ENCODE data around the gene ARFGEF3. TPM values are rescaled to one million over a fixed set of nuclear protein-coding genes. Genes with fewer than 3 reads are reported as not detected.

The ARFGEF3 gene
- total RNA-seq, 2 donors from 2014 or later = 0.53 to 0.76 TPM

- Mint-ChIP-seq H3K27me3 (ENCODE audit: low read depth) (peaks cover 21% of the 10 kb centered on the region), H3K9me3 (no peaks in the 10 kb centered on the region), H3K27ac (no peak overlapping the region), H3K4me3 (no peak overlapping the region), H3K36me3 (ENCODE audit: insufficient read depth in 2 of 2) (no peaks in the 10 kb centered on the region), H3K4me1 (ENCODE audit: low read depth) (no peaks in the 10 kb centered on the region)
- no peak for ATAC-seq (replicated peaks in 1 of 2)
- DNase-seq = no peak
Observed at GRCh38 chr6:138387577-138388368, 226.0 kb downstream of the ARFGEF3 start.

GRCh38 chr6:138389551-138389950 lies 227.8 kb downstream of the ARFGEF3 start:
- Mint-ChIP-seq H3K27ac (no peak overlapping the region), H3K4me3 (no peak overlapping the region), H3K9me3 (no peaks in the 10 kb centered on the region), H3K27me3 (ENCODE audit: low read depth) (peaks cover 21% of the 10 kb centered on the region), H3K4me1 (ENCODE audit: low read depth) (no peaks in the 10 kb centered on the region), H3K36me3 (ENCODE audit: insufficient read depth in 2 of 2) (no peaks in the 10 kb centered on the region)
- DNase-seq = no peak
- no peak for ATAC-seq (replicated peaks in 1 of 2)

Other genes starting within 250 kb of the ARFGEF3 start
- 1 to 10 TPM; 4.6 to 8.5 TPM for gene PERP, start 54.5 kb upstream of the ARFGEF3 start, total RNA-seq
- not detected for gene PBOV1, start 56.6 kb downstream of the ARFGEF3 start, total RNA-seq
- gene SMIM28, start 216.0 kb downstream of the ARFGEF3 start, total RNA-seq = not detected
- 10 to 100 TPM; 36.5 to 41.1 TPM for gene HEBP2, start 242.3 kb downstream of the ARFGEF3 start, total RNA-seq